ENCODE data around the gene ADAM20. TPM values are rescaled to one million over a fixed set of nuclear protein-coding genes. Genes with fewer than 3 reads are reported as not detected.

ADAM20 gene
- 0.19 TPM for total RNA-seq (2013)
- polyA plus RNA-seq (under 1 TPM in 1 of 3 donors, not detected in 2; 0.15 TPM), polyA minus RNA-seq (0.24 and 0.28 TPM in 2 replicates), total RNA-seq (0 to 2.2 (median 0.27) reads per million in 11 experiments)

- no peak within 1 kb of the TSS for H3K27ac ChIP-seq (ENCODE audit: low read depth in 1 of 2, low read length in 2 of 2)
- TF ChIP-seq CTCF (IDR thresholded peaks at IDR 0.05), result no peak
- no peaks in the 10 kb centered on the region for H3K79me2 ChIP-seq (ENCODE audit: insufficient read depth, low read length)
- no peaks in the 10 kb centered on the region for H3K36me3 ChIP-seq (replicated peaks in 1 of 2; ENCODE audit: control insufficient read depth in 1 of 2, insufficient read depth in 2 of 2, low read length in 2 of 2)
- Mint-ChIP-seq H3K4me1 (peaks cover 7% of the 10 kb centered on the region), H3K36me3 (peaks cover 0 to 6% of the 10 kb centered on the region in 2 donors), H3K4me3 (no peak within 1 kb of the TSS), H3K27ac (no peak within 1 kb of the TSS), H3K9me3 (peaks cover 8 to 27% (median 22%) of the 10 kb centered on the region in 7 donors), H3K27me3 (ENCODE audit: low read depth in 3 of 3) (peaks cover 1 to 2% (median 2%) of the 10 kb centered on the region in 3 donors)
- peaks cover 0 to 8% of the 10 kb centered on the region in 2 donors for H3K9me3 ChIP-seq (replicated peaks in 1 of 2; ENCODE audit: control insufficient read depth in 1 of 2, insufficient read depth in 1 of 2, low read length in 2 of 2)
- no peak within 1 kb of the TSS for H3K9ac ChIP-seq (ENCODE audit: insufficient read depth, low read length, poor library complexity, severe bottlenecking)
- no peaks in the 10 kb centered on the region for H4K20me1 ChIP-seq (ENCODE audit: insufficient read depth, low read length)
- H3K27me3 ChIP-seq (ENCODE audit: control insufficient read depth in 2 of 2, insufficient read depth in 2 of 2, low read length in 2 of 2), result no peaks in the 10 kb centered on the region
- no peak within 1 kb of the TSS for H3K4me2 ChIP-seq (replicated peaks; ENCODE audit: extremely low read depth, low read length, poor library complexity, severe bottlenecking)
- H2AFZ ChIP-seq (ENCODE audit: insufficient read depth, low read depth, low read length, poor library complexity, severe bottlenecking), result no peak within 1 kb of the TSS
- no peak within 1 kb of the TSS for H3K4me3 ChIP-seq (replicated peaks in 1 of 3; ENCODE audit: low read depth in 2 of 3, low read length in 3 of 3)
- intact Hi-C loops (cut with micrococcal nuclease), result no loop called here
- DNase-seq, result no peak
- H3K4me1 ChIP-seq (ENCODE audit: control insufficient read depth in 1 of 2, insufficient read depth in 2 of 2, low read length in 2 of 2), result no peaks in the 10 kb centered on the region
Observed at GRCh38 chr14:70534904-70535303, at the start of gene ADAM20. Gene ADAM20 (minus strand): TSS chr14:70535004. CDS start chr14:70524757, 10,247 bp downstream.

- intact Hi-C loops (cut with micrococcal nuclease), result no loop called here
- Histone ChIP-seq H3K9me3 (replicated peaks in 1 of 2; ENCODE audit: control insufficient read depth in 1 of 2, insufficient read depth in 1 of 2, low read length in 2 of 2) (no peaks in the 10 kb centered on the region), H3K36me3 (replicated peaks in 1 of 2; ENCODE audit: control insufficient read depth in 1 of 2, insufficient read depth in 2 of 2, low read length in 2 of 2) (peaks cover 14 to 34% of the 10 kb centered on the region in 2 donors), H3K27me3 (ENCODE audit: control insufficient read depth in 2 of 2, insufficient read depth in 2 of 2, low read length in 2 of 2) (no peaks in the 10 kb centered on the region), H3K4me1 (ENCODE audit: control insufficient read depth in 1 of 2, insufficient read depth in 2 of 2, low read length in 2 of 2) (no peaks in the 10 kb centered on the region), H3K79me2 (ENCODE audit: insufficient read depth, low read length) (no peaks in the 10 kb centered on the region), H3K4me3 (replicated peaks in 1 of 3; ENCODE audit: low read depth in 2 of 3, low read length in 3 of 3) (no peak overlapping the region), H3K27ac (ENCODE audit: low read depth in 1 of 2, low read length in 2 of 2) (no peak overlapping the region), H4K20me1 (ENCODE audit: insufficient read depth, low read length) (no peaks in the 10 kb centered on the region), H3K4me2 (replicated peaks; ENCODE audit: extremely low read depth, low read length, poor library complexity, severe bottlenecking) (no peak overlapping the region), H3K9ac (ENCODE audit: insufficient read depth, low read length, poor library complexity, severe bottlenecking) (no peak overlapping the region), H2AFZ (ENCODE audit: insufficient read depth, low read depth, low read length, poor library complexity, severe bottlenecking) (no peak overlapping the region)
- WGBS (ENCODE audit: insufficient coverage), result no CpG with 5 or more reads among the region's 2 CpGs
- Mint-ChIP-seq H3K4me1 (no peaks in the 10 kb centered on the region), H3K27me3 (ENCODE audit: low read depth in 3 of 3) (peaks cover 0 to 1% (median 0%) of the 10 kb centered on the region in 3 donors), H3K4me3 (no peak overlapping the region), H3K9me3 (peaks cover 0 to 5% (median 0%) of the 10 kb centered on the region in 7 donors), H3K36me3 (peaks cover 24 to 50% of the 10 kb centered on the region in 2 donors), H3K27ac (peak overlapping the region in 1 of 7 donors; percentile 50)
- no peak for DNase-seq
- TF ChIP-seq CTCF (IDR thresholded peaks at IDR 0.05), result no peak
Observed at GRCh38 chr14:70576891-70577290, 42.1 kb upstream of the ADAM20 start.

Measured in CD14-positive monocyte (primary cell).